ENCODE measurements around the gene VMO1. TPM values are rescaled to one million over a fixed set of nuclear protein-coding genes. Genes with fewer than 3 reads are reported as not detected.
"Not testable (repeated sequence)": the region's sequence is repeated elsewhere in the genome, so short reads cannot be mapped to it uniquely, and the experiment has no call there.

VMO1 gene
- total RNA-seq = not detected

GRCh38 chr17:4786106-4786511, at the start of gene VMO1:
Gene VMO1 (minus strand): TSS chr17:4786364. CDS start chr17:4786352, 12 bp downstream.
- ChIA-PET CTCF (interaction anchor here (0.7 to 1.4 kb wide), 6 partner anchors 52 to 181 kb away, joined by 3 to 4 read pairs (median 3); partner anchors contain the start of gene SPAG7), POLR2A (interaction anchor here (1.0 kb wide), 1 partner anchor 109 kb away, joined by 3 read pairs; no protein-coding TSS in a partner anchor)
- H3K4me1 Mint-ChIP-seq (ENCODE audit: low read depth) = peaks cover 21% of the 10 kb centered on the region
- H3K27me3 Mint-ChIP-seq = peaks cover 52% of the 10 kb centered on the region
- ATAC-seq (no peak), DNase-seq (no peak)
- no peak for TF ChIP-seq CTCF (IDR thresholded peaks at IDR 0.05)
- H3K36me3 Mint-ChIP-seq (ENCODE audit: low read depth) = no peaks in the 10 kb centered on the region
- no peak within 1 kb of the TSS for H3K27ac Mint-ChIP-seq
- no peak within 1 kb of the TSS for H3K4me3 Mint-ChIP-seq
- intact Hi-C loops (cut with micrococcal nuclease) = loop anchor here (5.0 kb wide), 1 partner anchor 96 kb away; no protein-coding TSS in a partner anchor
- no peaks in the 10 kb centered on the region for H3K9me3 Mint-ChIP-seq

- Mint-ChIP-seq H3K9me3 (no peaks in the 10 kb centered on the region), H3K27me3 (no peaks in the 10 kb centered on the region), H3K27ac (peak overlapping the region; percentile 13), H3K4me1 (ENCODE audit: low read depth) (peaks cover 23% of the 10 kb centered on the region), H3K36me3 (ENCODE audit: low read depth) (peaks cover 2% of the 10 kb centered on the region), H3K4me3 (peak overlapping the region; percentile 82)
- no peak for DNase-seq
- no peak for TF ChIP-seq CTCF (IDR thresholded peaks at IDR 0.05)
- CTCF ChIA-PET = no interaction called here
- no peak for ATAC-seq
- POLR2A ChIA-PET = interaction anchor here (1.9 kb wide), 1 partner anchor 45 kb away, joined by 8 read pairs; the partner anchor contains the start of gene GLTPD2
- intact Hi-C loops (cut with micrococcal nuclease) = no loop called here
Measured at GRCh38 chr17:4834681-4835020, 48.5 kb upstream of the VMO1 start.

DNA sequence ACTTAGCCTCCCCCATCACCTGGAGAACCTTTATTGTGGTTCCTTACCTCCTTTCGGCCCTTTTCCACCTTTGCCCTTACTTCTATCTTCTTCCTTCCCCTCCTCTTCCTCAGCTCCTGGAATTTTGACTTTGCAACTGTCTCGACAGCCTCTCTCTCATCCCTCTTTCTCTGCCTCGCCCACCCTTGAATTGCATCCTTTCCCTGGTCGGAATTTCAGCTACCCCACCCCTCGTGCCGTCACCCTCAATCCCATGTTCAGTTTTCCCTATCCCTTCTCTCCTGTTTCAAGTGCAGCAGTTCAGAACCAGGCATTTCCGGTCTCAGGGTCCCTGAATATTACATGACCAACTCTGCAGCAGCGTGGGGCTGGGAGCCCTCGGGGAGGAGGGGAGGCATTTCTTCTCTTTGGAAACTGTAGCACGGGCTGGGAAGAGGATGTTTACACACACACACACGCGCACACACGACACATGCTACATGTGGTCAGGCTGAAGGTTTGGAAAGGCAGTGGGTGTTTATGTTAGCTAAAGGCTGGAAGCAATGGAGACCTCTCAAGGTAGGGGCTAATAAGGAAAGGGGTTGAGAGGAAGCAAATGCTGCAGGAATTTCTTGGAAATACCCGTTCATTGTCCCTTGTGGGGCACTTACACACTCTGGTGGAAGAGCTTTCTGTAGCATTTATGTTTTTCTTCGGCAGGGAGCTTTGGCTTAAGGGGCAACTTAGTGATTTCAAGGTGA, 47.9 kb upstream of the VMO1 start:
- POLR2A ChIA-PET = interaction anchor here (0.7 to 1.9 kb wide), 2 partner anchors 44 to 66 kb away, joined by 4 to 8 read pairs; partner anchors contain the start of gene GLTPD2

GRCh38 chr17:4833178-4833940, 47.2 kb upstream of the VMO1 start, which contains the start of gene MINK1:
Gene MINK1 (plus strand): TSS chr17:4833340. CDS start chr17:4833584, 244 bp downstream.
- ChIA-PET POLR2A (interaction anchor here (0.7 to 1.9 kb wide), 2 partner anchors 44 to 67 kb away, joined by 4 to 8 read pairs; partner anchors contain the start of gene GLTPD2), CTCF (interaction anchor here (1.1 kb wide), 1 partner anchor 10 kb away, joined by 3 read pairs; no protein-coding TSS in a partner anchor)
- H3K27me3 Mint-ChIP-seq = no peaks in the 10 kb centered on the region
- H3K4me3 Mint-ChIP-seq = peak within 1 kb of the TSS; percentile 86
- peaks cover 17% of the 10 kb centered on the region for H3K4me1 Mint-ChIP-seq (ENCODE audit: low read depth)
- no peak for TF ChIP-seq CTCF (IDR thresholded peaks at IDR 0.05)
- H3K27ac Mint-ChIP-seq = peak within 1 kb of the TSS; percentile 93
- no peaks in the 10 kb centered on the region for H3K9me3 Mint-ChIP-seq
- H3K36me3 Mint-ChIP-seq (ENCODE audit: low read depth) = peaks cover 2% of the 10 kb centered on the region
- intact Hi-C loops (cut with micrococcal nuclease) = no loop called here
- ATAC-seq (peak; percentile 97), DNase-seq (peak; percentile 85)

More for the DNA sequence above, 47.9 kb upstream of the VMO1 start:
- peaks cover 18% of the 10 kb centered on the region for H3K4me1 Mint-ChIP-seq (ENCODE audit: low read depth)
- H3K27ac Mint-ChIP-seq = peak overlapping the region; percentile 82
- no peaks in the 10 kb centered on the region for H3K9me3 Mint-ChIP-seq
- CTCF ChIA-PET = interaction anchor here (1.1 kb wide), 1 partner anchor 11 kb away, joined by 3 read pairs; no protein-coding TSS in a partner anchor
- DNase-seq = peak; percentile 20
- H3K4me3 Mint-ChIP-seq = peak overlapping the region; percentile 82
- no peaks in the 10 kb centered on the region for H3K27me3 Mint-ChIP-seq
- no peak for ATAC-seq
- intact Hi-C loops (cut with micrococcal nuclease) = no loop called here
- no peak for TF ChIP-seq CTCF (IDR thresholded peaks at IDR 0.05)
- H3K36me3 Mint-ChIP-seq (ENCODE audit: low read depth) = peaks cover 2% of the 10 kb centered on the region

DNA sequence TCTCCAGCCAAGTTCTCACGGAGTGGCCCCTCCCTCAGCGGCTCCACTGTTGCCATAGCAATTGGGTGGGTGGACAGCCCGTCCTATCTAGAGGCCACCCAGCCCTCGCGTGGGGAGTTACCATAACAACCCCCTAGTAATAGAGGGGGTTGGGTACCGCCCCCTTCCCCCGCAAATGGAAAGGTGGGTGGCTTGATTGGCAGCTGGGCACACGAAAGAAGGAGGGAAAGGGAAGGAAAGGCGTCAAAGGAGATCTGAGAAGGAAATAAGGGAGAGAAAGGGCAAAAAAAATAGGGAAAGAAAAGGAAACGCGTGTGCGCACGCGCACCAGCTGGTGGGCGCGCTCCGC, 46.6 kb upstream of the VMO1 start:
- H3K9me3 Mint-ChIP-seq; H3K27me3 Mint-ChIP-seq; DNase-seq; intact Hi-C loops (cut with micrococcal nuclease); POLR2A ChIA-PET; H3K36me3 Mint-ChIP-seq (ENCODE audit: low read depth): not testable (repeated sequence)
- CTCF ChIA-PET = interaction anchor here (1.1 kb wide), 1 partner anchor 9 kb away, joined by 3 read pairs; no protein-coding TSS in a partner anchor
- ATAC-seq = peak; percentile 14
- peaks cover 17% of the 10 kb centered on the region for H3K4me1 Mint-ChIP-seq (ENCODE audit: low read depth)
- H3K27ac Mint-ChIP-seq = peak overlapping the region; percentile 93
- peak overlapping the region; percentile 86 for H3K4me3 Mint-ChIP-seq

Measured in activated CD8-positive, alpha-beta T cell treated with anti-CD3 and anti-CD28 coated beads for 36 hours (primary cell).